Neutrophil (primary cell): ENCODE data around the gene FAM228B.
A peak's percentile ranks its signal among the peaks of the same experiment; 100 is the strongest.

Experiments
- H3K27ac ChIP-seq: fragments of 200-600 bp; sonication (generic); 2 replicates; pipeline ENCODE4 v1.5.1; 2016; ENCODE audit warnings: mild to moderate bottlenecking, moderate library complexity
- H3K27me3 ChIP-seq: fragments of 200-600 bp; sonication (generic); 2 replicates; pipeline ENCODE4 v1.6.0; 2016; ENCODE audit warnings: mild to moderate bottlenecking
- H3K36me3 ChIP-seq: fragments of 200-600 bp; sonication (generic); 2 replicates; pipeline ENCODE4 v1.5.1; 2017
- H3K4me1 ChIP-seq, 2 experiments: fragments of 200-600 bp in 1 of 2; sonication (generic) in 1 of 2; 1 replicate in 1 of 2; 2 replicates in 1 of 2; pipeline versions ENCODE4 v1.5.1 to v1.6.1; 2013 to 2016; ENCODE audit warnings: low read depth in 1 of 2, low read length in 1 of 2, mild to moderate bottlenecking in 1 of 2, moderate library complexity in 1 of 2; ENCODE audit not compliant: control insufficient read depth in 1 of 2, insufficient read depth in 1 of 2
- H3K4me3 ChIP-seq, 2 experiments: fragments of 200-600 bp in 1 of 2; sonication (generic) in 1 of 2; 1 replicate in 1 of 2; 2 replicates in 1 of 2; pipeline ENCODE4 v1.5.1; 2013 to 2016; ENCODE audit warnings: low read depth in 1 of 2, low read length in 1 of 2, mild to moderate bottlenecking in 1 of 2, moderate library complexity in 1 of 2
- H3K9me3 ChIP-seq: fragments of 200-600 bp; sonication (generic); 2 replicates; pipeline ENCODE4 v1.5.1; 2016
- CTCF ChIP-seq: fragments of 200-600 bp; sonication (generic); IDR thresholded peaks from 2 replicates; pipeline ENCODE4 v1.5.1; 2016; ENCODE audit warnings: antibody characterized with exemption

FAM228B gene

GRCh38 chr2:24077535-24077877, 45.8 kb upstream of the FAM228B start:
- peak overlapping the region; percentile 84 to 100 for H3K4me3 ChIP-seq
- peaks cover 56 to 60% of the 10 kb centered on the region in 2 experiments for H3K4me1 ChIP-seq
- no peak for TF ChIP-seq CTCF
- H3K36me3 ChIP-seq: peaks cover 32% of the 10 kb centered on the region
- H3K27me3 ChIP-seq: no peaks in the 10 kb centered on the region
- H3K9me3 ChIP-seq: no peaks in the 10 kb centered on the region
- peak overlapping the region; percentile 95 for H3K27ac ChIP-seq

- Histone ChIP-seq H3K9me3 (no peaks in the 10 kb centered on the region), H3K27me3 (no peaks in the 10 kb centered on the region), H3K4me3 (peak overlapping the region; percentile 84 to 100), H3K36me3 (peaks cover 32% of the 10 kb centered on the region), H3K27ac (peak overlapping the region; percentile 95), H3K4me1 (peaks cover 59 to 64% of the 10 kb centered on the region in 2 experiments)
- TF ChIP-seq CTCF: no peak
Observed at GRCh38 chr2:24077879-24078278, 45.4 kb upstream of the FAM228B start.

- no peak overlapping the region for H3K4me3 ChIP-seq
- no peaks in the 10 kb centered on the region for H3K9me3 ChIP-seq
- TF ChIP-seq CTCF: no peak
- peaks cover 14% of the 10 kb centered on the region for H3K36me3 ChIP-seq
- H3K27ac ChIP-seq: peak overlapping the region; percentile 81
- peaks cover 76 to 77% of the 10 kb centered on the region in 2 experiments for H3K4me1 ChIP-seq
- no peaks in the 10 kb centered on the region for H3K27me3 ChIP-seq
Observed at GRCh38 chr2:24080701-24081100, 42.6 kb upstream of the FAM228B start.

- no peaks in the 10 kb centered on the region for H3K27me3 ChIP-seq
- peaks cover 66 to 67% of the 10 kb centered on the region in 2 experiments for H3K4me1 ChIP-seq
- peaks cover 22% of the 10 kb centered on the region for H3K36me3 ChIP-seq
- TF ChIP-seq CTCF: no peak
- H3K27ac ChIP-seq: peak overlapping the region; percentile 81
- H3K9me3 ChIP-seq: no peaks in the 10 kb centered on the region
- peak overlapping the region; percentile 77 to 83 for H3K4me3 ChIP-seq
Observed at GRCh38 chr2:24082787-24083566, 40.3 kb upstream of the FAM228B start.

- Histone ChIP-seq H3K27ac (peak overlapping the region; percentile 81), H3K9me3 (no peaks in the 10 kb centered on the region), H3K27me3 (no peaks in the 10 kb centered on the region), H3K36me3 (peaks cover 30% of the 10 kb centered on the region), H3K4me1 (peaks cover 64 to 65% of the 10 kb centered on the region in 2 experiments), H3K4me3 (peak overlapping the region; percentile 77 to 83)
- no peak for TF ChIP-seq CTCF
Observed at GRCh38 chr2:24083567-24084385, 39.5 kb upstream of the FAM228B start.
